BLaER1 (cell line): ENCODE data around the gene TMEM132A.
A peak's percentile ranks its signal among the peaks of the same experiment; 100 is the strongest.

Experiments
- H3K27ac ChIP-seq: shearing (Covaris generic); formaldehyde crosslinking; 2 replicates; pipeline ENCODE4 v1.8.1; 2022
- H3K27me3 ChIP-seq: shearing (Covaris generic); formaldehyde crosslinking; 2 replicates; pipeline ENCODE4 v1.8.1; 2022
- H3K36me3 ChIP-seq: shearing (Covaris generic); formaldehyde crosslinking; 2 replicates; pipeline ENCODE4 v1.8.1; 2022
- H3K4me1 ChIP-seq: shearing (Covaris generic); formaldehyde crosslinking; 2 replicates; pipeline ENCODE4 v1.8.1; 2022
- H3K4me2 ChIP-seq: shearing (Covaris generic); formaldehyde crosslinking; 2 replicates; pipeline ENCODE4 v1.8.1; 2022
- H3K4me3 ChIP-seq: shearing (Covaris generic); formaldehyde crosslinking; 2 replicates; pipeline ENCODE4 v1.8.1; 2022
- H3K9ac ChIP-seq: shearing (Covaris generic); formaldehyde crosslinking; 2 replicates; pipeline ENCODE4 v1.8.1; 2022
- H3K9me3 ChIP-seq: shearing (Covaris generic); formaldehyde crosslinking; 2 replicates; pipeline ENCODE4 v1.8.1; 2022
- H4K20me1 ChIP-seq: shearing (Covaris generic); formaldehyde crosslinking; 2 replicates; pipeline ENCODE4 v1.8.1; 2022
- Cebpa-rat ChIP-seq: shearing (Covaris generic); IDR thresholded peaks from 2 replicates; pipeline ENCODE4 v1.8.1; 2022

Gene TMEM132A

DNA sequence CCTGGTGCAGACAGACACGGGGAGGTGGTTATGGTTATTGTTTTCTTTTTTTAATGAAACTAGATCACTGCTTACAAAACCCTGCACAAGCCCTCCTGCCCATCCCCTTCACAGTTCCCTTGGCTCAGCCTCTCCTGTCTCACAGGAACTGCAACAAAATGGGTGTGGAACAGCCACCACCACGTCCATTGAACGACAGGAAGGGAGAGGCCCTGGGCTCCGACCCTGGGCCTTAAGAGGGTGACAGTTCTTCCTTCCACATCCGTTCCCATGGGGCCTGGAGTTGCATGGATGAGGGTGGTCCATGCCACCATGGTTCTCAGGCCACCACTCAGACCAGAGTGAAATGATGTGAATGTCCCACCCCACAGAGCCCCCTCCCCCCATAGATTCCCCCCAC lies 33.6 kb upstream of the TMEM132A start:
- TF ChIP-seq Cebpa-rat: no peak
- 0 out of 2 replicates have a peak overlapping the region, but pooled peaks have one; percentile 27 for H3K9ac ChIP-seq
- no peak overlapping the region for H3K4me2 ChIP-seq
- H3K27me3 ChIP-seq: no peaks in the 10 kb centered on the region
- no peaks in the 10 kb centered on the region for H4K20me1 ChIP-seq
- no peaks in the 10 kb centered on the region for H3K4me1 ChIP-seq
- H3K4me3 ChIP-seq: no peak overlapping the region
- H3K36me3 ChIP-seq: peaks cover 66% of the 10 kb centered on the region
- H3K27ac ChIP-seq: no peak overlapping the region
- H3K9me3 ChIP-seq: no peaks in the 10 kb centered on the region

DNA sequence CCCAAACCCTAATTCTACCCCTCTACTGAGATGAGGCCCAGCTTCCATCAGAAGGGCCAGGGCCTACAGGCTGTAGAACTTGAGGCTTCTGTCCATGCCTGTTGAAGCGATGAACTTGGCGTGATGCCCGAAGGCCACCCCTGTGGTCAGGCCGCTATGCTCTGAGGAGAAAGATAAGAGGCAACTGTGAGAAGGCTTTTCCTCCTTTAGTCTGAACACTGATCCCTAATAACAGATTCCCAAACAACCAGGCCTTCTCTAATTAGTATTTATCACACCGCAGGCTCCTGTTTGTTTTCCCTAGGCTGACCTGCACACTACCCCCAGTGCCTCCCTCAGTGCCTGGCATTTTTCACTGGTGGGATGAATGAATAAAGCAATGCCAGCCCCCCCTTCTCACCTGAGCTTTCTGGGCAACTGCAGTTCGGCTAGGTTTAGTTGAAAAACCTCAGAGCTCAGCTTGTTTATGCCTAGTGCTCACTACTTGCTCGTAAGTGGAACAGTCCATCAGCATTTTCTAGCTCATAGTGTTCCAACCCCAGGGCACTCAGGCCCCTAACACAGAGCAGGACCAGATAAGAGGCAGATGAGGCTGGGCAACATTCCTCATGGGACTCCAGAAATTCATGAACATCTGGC lies 33.0 kb upstream of the TMEM132A start:
- no peak overlapping the region for H3K4me2 ChIP-seq
- H3K9me3 ChIP-seq: no peaks in the 10 kb centered on the region
- H3K4me1 ChIP-seq: no peaks in the 10 kb centered on the region
- no peak overlapping the region for H3K27ac ChIP-seq
- peaks cover 71% of the 10 kb centered on the region for H3K36me3 ChIP-seq
- no peak for TF ChIP-seq Cebpa-rat
- H3K4me3 ChIP-seq: no peak overlapping the region
- no peak overlapping the region for H3K9ac ChIP-seq
- no peaks in the 10 kb centered on the region for H3K27me3 ChIP-seq
- no peaks in the 10 kb centered on the region for H4K20me1 ChIP-seq

DNA sequence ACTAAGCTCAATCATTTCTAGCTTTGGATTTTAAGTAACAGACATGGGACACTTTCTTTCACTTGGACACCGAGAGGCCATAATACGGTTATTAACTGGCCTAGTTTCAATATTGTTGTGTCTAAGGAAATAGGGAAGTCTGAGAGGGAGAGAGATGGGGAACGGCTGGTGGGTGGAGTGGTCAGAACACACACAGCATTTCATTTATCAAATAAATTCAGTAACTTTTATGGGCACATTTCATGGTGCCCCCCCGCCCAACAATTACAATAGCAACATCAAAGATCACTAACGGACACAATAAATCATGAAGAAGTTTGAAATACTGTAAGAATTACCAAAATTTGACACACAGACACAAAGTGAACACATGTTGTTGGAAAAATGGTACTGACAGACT lies 28.6 kb upstream of the TMEM132A start:
- Histone ChIP-seq H3K9me3 (no peaks in the 10 kb centered on the region), H3K36me3 (peaks cover 97% of the 10 kb centered on the region), H3K9ac (no peak overlapping the region), H3K27me3 (no peaks in the 10 kb centered on the region), H3K4me1 (no peaks in the 10 kb centered on the region), H3K4me2 (no peak overlapping the region), H3K4me3 (no peak overlapping the region), H4K20me1 (peaks cover 21% of the 10 kb centered on the region), H3K27ac (no peak overlapping the region)
- no peak for TF ChIP-seq Cebpa-rat

DNA sequence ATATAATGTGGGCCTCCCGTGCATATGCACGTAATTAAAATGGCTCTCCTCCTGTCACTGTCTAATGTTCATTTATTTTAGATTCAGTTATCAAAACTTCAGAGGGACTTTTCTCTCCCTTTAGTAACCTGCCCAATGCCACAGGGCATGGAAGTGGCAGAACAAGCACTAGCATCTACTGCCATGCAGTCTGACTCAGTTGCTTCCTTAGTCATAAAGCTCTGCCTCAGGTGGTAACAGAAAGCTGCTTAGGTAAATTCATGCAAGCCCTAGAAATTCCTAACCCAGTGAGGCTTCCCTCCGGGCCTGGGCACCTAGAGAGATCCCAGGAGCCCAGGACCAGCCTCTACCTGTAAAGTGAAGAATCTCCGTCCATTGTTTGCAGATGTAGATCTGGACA lies 26.8 kb upstream of the TMEM132A start:
- Histone ChIP-seq H3K27me3 (no peaks in the 10 kb centered on the region), H3K4me2 (no peak overlapping the region), H3K36me3 (peaks cover 99% of the 10 kb centered on the region), H3K9me3 (no peaks in the 10 kb centered on the region), H3K4me3 (no peak overlapping the region), H3K9ac (no peak overlapping the region), H4K20me1 (peaks cover 40% of the 10 kb centered on the region), H3K27ac (no peak overlapping the region), H3K4me1 (no peaks in the 10 kb centered on the region)
- no peak for TF ChIP-seq Cebpa-rat

DNA sequence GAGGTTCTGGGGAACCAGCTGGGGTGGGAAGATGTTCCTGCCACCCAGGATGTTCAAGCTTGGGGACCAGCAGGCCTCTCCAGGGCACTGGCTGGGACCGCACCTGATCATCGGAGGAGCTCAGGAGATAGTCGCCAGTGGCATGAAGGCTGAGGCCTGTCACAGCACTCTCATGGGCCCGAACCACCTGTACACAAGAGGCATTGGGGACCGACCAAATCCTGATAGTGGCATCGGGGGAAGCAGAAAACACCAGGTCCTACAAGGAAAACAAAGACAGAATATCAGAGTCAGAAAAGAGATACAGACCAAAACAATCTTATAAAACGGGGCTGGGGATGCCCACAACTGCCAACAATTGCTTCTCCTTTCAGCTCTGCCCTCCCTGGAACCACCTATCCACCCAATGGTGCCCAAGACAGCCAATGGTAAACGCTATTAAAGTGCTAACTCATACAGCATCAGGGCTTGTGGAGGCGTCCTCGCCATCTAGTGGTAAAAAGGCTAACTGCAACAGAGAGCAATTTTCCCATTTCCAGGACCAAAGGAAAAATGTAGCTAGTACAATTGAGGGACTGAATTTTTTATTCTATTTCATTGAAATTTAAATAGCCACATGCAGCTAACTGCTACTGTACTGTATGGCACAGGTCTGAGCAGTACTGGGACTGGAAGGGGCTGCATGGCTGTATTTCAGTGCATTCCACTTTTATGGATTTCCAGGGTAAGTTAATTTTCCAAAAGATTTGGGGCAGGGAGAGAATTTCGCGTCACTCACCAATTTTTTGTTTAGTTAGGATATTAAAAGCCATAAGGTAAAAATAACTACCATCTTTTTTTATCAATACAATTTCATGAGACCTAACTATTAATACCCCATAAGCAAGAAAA lies 25.0 kb upstream of the TMEM132A start:
- Histone ChIP-seq H3K9ac (no peak overlapping the region), H3K9me3 (no peaks in the 10 kb centered on the region), H3K4me2 (no peak overlapping the region), H3K36me3 (peaks cover 98% of the 10 kb centered on the region), H3K4me1 (peaks cover 9% of the 10 kb centered on the region), H3K27me3 (no peaks in the 10 kb centered on the region), H3K27ac (no peak overlapping the region), H4K20me1 (peaks cover 58% of the 10 kb centered on the region), H3K4me3 (no peak overlapping the region)
- no peak for TF ChIP-seq Cebpa-rat

DNA sequence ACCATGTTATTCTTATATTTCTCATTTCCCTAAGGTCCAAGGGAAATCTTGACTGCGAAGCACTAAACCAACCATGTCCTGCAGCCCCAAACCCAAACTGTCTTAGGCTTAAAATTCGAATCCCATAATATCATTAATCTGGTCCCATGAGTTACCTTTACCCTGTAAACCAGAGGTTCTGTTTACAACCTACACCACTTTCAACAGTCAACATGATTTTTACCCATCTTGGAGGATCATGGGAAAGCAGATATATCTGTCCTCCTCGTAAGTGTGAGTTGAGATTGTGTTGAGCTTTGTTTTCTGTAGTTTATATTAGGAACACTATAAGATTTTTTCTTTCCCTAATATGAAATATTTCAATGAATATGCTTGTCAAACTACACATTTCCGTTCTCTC lies 24.3 kb upstream of the TMEM132A start:
- H3K36me3 ChIP-seq: peaks cover 96% of the 10 kb centered on the region
- H3K4me3 ChIP-seq: no peak overlapping the region
- H3K4me1 ChIP-seq: peaks cover 16% of the 10 kb centered on the region
- no peaks in the 10 kb centered on the region for H3K9me3 ChIP-seq
- no peak for TF ChIP-seq Cebpa-rat
- H3K27ac ChIP-seq: no peak overlapping the region
- no peak overlapping the region for H3K4me2 ChIP-seq
- H3K27me3 ChIP-seq: no peaks in the 10 kb centered on the region
- peaks cover 64% of the 10 kb centered on the region for H4K20me1 ChIP-seq
- H3K9ac ChIP-seq: no peak overlapping the region

DNA sequence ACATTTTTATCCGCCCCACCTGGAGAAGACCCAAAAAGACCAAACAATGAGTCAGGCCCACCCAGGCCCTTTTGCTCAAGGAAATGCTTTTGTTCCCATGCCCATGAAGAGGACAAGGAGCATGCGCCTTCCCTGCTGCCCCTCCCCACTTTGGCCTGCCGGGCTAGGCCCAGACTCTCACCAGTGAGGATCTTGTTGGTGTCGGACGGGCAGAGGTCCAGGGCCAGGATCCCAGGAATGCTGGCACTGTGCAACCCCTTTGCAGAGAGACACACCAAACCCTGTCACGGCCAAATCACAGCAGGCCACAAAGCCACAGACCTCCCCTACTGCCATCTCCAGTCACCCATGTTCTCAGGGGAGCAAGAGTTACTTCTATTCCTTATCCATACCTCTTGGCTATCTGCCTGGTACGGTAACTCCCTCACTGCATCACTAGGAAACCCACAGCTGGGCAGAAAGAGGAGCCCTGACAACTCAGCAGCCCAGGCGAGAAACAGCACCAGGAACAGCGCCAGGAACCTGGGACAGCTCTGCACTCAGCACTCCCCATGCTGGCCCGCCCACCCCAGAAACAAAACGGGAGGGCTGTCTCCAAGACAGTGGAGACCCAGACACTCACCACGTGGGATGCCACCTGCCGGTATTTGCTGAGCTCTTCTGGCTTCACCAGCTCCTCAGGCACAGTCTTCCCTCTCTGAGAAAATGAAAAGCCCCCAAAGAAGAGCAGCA lies 23.4 kb upstream of the TMEM132A start:
- H3K4me1 ChIP-seq: peaks cover 23% of the 10 kb centered on the region
- peaks cover 88% of the 10 kb centered on the region for H3K36me3 ChIP-seq
- no peak overlapping the region for H3K4me2 ChIP-seq
- no peaks in the 10 kb centered on the region for H3K9me3 ChIP-seq
- TF ChIP-seq Cebpa-rat: no peak
- H4K20me1 ChIP-seq: peaks cover 73% of the 10 kb centered on the region
- H3K27me3 ChIP-seq: no peaks in the 10 kb centered on the region
- H3K9ac ChIP-seq: 0 out of 2 replicates have a peak overlapping the region, but pooled peaks have one; percentile 6
- no peak overlapping the region for H3K27ac ChIP-seq
- H3K4me3 ChIP-seq: no peak overlapping the region

DNA sequence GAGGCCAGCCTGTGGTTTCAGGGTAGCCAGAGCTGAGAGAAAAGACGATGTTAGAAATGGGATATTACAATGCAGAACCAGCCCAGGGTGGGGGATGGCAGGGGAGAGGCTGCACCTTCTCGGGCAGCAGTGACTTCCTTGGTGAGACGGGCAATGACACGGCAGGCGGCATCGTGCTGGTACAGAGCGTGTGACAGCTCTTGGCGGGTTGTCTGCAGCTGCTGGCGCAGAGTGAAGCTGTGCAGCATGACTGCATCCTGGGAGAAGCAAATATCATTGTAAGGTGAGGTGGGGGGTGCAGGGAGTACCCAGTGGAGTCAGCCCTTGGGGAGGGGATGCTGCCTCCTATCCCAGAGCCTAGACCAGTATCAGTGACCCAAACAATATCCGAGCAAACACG lies 21.6 kb upstream of the TMEM132A start:
- no peak overlapping the region for H3K4me2 ChIP-seq
- no peaks in the 10 kb centered on the region for H3K27me3 ChIP-seq
- no peak overlapping the region for H3K27ac ChIP-seq
- no peaks in the 10 kb centered on the region for H3K9me3 ChIP-seq
- peaks cover 70% of the 10 kb centered on the region for H3K36me3 ChIP-seq
- no peak overlapping the region; the same call in 1 of the 2 replicates for H3K9ac ChIP-seq
- no peak for TF ChIP-seq Cebpa-rat
- H3K4me1 ChIP-seq: peaks cover 31% of the 10 kb centered on the region
- no peak overlapping the region for H3K4me3 ChIP-seq
- H4K20me1 ChIP-seq: peaks cover 73% of the 10 kb centered on the region

DNA sequence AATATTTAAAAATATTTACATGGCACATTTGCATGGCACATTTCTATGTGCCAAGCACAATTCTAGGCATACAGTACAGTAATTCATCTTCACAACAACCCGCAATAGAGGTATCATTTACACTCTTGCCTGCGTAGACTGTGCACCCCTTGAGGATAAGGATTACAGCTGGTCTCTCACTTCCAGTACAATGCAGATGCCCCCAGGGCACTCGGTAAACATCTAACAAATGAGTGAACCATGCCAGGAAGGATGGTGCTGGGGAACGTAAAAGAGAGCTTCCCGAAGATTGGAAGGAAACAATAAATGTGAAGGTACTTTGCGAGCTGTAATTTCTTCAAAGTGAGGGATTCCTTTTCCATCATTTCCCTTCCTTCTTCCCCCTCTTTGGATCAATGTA lies 19.2 kb upstream of the TMEM132A start:
- H4K20me1 ChIP-seq: peaks cover 58% of the 10 kb centered on the region
- H3K36me3 ChIP-seq: peaks cover 46% of the 10 kb centered on the region
- peak overlapping the region; percentile 92 for H3K9ac ChIP-seq
- TF ChIP-seq Cebpa-rat: no peak
- H3K27ac ChIP-seq: peak overlapping the region; percentile 95
- H3K27me3 ChIP-seq: no peaks in the 10 kb centered on the region
- peaks cover 9% of the 10 kb centered on the region for H3K9me3 ChIP-seq
- H3K4me3 ChIP-seq: peak overlapping the region; percentile 77
- H3K4me2 ChIP-seq: peak overlapping the region; percentile 94
- peaks cover 36% of the 10 kb centered on the region for H3K4me1 ChIP-seq
